ENCODE measurements around the gene MTO1. TPM values are rescaled to one million over a fixed set of nuclear protein-coding genes. Genes with fewer than 3 reads are reported as not detected.

MTO1 gene
- total and polyA plus RNA-seq, 2 experiments from 2014 or later, result 19.2 to 27.4 TPM

DNA sequence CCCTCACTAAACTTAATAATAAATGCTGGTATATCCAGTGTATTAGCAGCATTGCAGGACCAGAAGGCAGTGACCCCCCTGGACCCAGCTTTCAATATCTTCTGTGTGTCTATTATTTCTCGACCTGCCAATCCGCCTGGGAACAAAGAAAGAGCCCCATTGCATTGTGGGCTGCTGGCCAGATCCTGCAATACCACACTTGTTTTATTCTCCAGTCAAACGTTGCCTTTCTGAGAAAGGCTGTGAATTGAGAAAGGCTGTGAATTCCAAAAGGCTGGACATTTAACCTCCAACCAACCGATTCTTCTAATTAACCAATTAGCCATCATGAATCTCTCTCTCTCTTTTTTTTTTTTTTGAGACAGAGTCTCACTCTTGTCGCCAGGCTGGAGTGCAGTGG, 1.5 kb upstream of the MTO1 start:
- no peaks in the 10 kb centered on the region for H3K27me3 ChIP-seq
- no peaks in the 10 kb centered on the region for H4K20me1 ChIP-seq (ENCODE audit: insufficient read depth, poor library complexity, severe bottlenecking)
- H3K4me1 ChIP-seq (ENCODE audit: insufficient read depth), result peaks cover 9% of the 10 kb centered on the region
- WGBS (ENCODE audit: low lambda C conversion rate, missing lambda C conversion rate), result 92% methylated on average over 5 of the region's 5 CpGs
- peaks cover 26% of the 10 kb centered on the region for H3K79me2 ChIP-seq
- H3K9me2 ChIP-seq (replicated peaks; ENCODE audit: insufficient read depth), result no peaks in the 10 kb centered on the region
- no peak overlapping the region for H3K4me2 ChIP-seq
- no peak overlapping the region for H2AFZ ChIP-seq
- no peaks in the 10 kb centered on the region for H3K36me3 ChIP-seq (replicated peaks; ENCODE audit: insufficient read depth, low read depth)
- H3K4me3 ChIP-seq, result no peak overlapping the region
- H3K27ac ChIP-seq, result no peak overlapping the region
- TF ChIP-seq, protein P1, sequence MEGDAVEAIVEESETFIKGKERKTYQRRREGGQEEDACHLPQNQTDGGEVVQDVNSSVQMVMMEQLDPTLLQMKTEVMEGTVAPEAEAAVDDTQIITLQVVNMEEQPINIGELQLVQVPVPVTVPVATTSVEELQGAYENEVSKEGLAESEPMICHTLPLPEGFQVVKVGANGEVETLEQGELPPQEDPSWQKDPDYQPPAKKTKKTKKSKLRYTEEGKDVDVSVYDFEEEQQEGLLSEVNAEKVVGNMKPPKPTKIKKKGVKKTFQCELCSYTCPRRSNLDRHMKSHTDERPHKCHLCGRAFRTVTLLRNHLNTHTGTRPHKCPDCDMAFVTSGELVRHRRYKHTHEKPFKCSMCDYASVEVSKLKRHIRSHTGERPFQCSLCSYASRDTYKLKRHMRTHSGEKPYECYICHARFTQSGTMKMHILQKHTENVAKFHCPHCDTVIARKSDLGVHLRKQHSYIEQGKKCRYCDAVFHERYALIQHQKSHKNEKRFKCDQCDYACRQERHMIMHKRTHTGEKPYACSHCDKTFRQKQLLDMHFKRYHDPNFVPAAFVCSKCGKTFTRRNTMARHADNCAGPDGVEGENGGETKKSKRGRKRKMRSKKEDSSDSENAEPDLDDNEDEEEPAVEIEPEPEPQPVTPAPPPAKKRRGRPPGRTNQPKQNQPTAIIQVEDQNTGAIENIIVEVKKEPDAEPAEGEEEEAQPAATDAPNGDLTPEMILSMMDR (IDR thresholded peaks at IDR 0.05; ENCODE audit: poor library complexity), result no peak
- TF ChIP-seq EZH2 (IDR thresholded peaks at IDR 0.05; ENCODE audit: borderline replicate concordance), result no peak
- TF ChIP-seq EZH2phosphoT487 (IDR thresholded peaks at IDR 0.05; ENCODE audit: low read depth, severe bottlenecking, unreplicated experiment), result no peak
- no peak for DNase-seq (ENCODE audit: low spot score)
- H3K9me3 ChIP-seq (ENCODE audit: low read depth), result no peaks in the 10 kb centered on the region

DNA sequence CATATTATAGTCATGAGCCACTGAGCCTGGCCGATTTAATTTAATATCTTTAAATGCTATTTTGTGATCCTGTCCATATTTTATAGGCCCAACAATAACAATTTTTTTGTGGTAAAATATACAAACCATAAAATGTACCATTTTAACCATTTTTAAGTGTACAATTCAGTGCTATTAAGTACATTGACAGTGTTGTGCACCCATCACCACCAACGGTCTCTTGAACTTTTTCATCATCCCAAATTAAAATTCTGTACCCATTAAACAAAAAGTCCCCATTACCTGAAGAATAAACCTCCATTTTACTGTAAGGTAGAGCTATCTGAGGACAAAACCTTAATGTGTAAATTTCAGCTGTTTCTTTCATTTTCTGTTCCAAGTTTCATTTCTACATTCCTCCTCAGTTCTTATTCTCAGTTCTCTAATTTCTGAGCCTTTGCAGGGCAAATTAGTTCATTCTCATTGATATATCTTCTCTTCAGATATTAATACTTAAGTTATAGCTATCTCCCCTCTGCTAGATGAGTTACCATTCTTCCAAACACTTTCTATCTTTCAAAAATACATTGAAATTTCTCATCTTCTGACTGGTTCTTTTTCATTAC, 10.3 kb downstream of the MTO1 start:
- Histone ChIP-seq H3K36me3 (replicated peaks; ENCODE audit: insufficient read depth, low read depth) (no peaks in the 10 kb centered on the region), H3K27me3 (no peaks in the 10 kb centered on the region), H3K9me2 (replicated peaks; ENCODE audit: insufficient read depth) (no peaks in the 10 kb centered on the region), H3K4me1 (ENCODE audit: insufficient read depth) (no peaks in the 10 kb centered on the region), H2AFZ (no peak overlapping the region), H3K4me3 (no peak overlapping the region), H3K27ac (no peak overlapping the region), H3K79me2 (peaks cover 2% of the 10 kb centered on the region), H3K4me2 (no peak overlapping the region), H3K9me3 (ENCODE audit: low read depth) (no peaks in the 10 kb centered on the region), H4K20me1 (ENCODE audit: insufficient read depth, poor library complexity, severe bottlenecking) (no peaks in the 10 kb centered on the region)
- 96% methylated on average over 2 of the region's 2 CpGs for WGBS (ENCODE audit: low lambda C conversion rate, missing lambda C conversion rate)
- DNase-seq (ENCODE audit: low spot score), result no peak
- TF ChIP-seq EZH2phosphoT487 (IDR thresholded peaks at IDR 0.05; ENCODE audit: low read depth, severe bottlenecking, unreplicated experiment), result no peak

DNA sequence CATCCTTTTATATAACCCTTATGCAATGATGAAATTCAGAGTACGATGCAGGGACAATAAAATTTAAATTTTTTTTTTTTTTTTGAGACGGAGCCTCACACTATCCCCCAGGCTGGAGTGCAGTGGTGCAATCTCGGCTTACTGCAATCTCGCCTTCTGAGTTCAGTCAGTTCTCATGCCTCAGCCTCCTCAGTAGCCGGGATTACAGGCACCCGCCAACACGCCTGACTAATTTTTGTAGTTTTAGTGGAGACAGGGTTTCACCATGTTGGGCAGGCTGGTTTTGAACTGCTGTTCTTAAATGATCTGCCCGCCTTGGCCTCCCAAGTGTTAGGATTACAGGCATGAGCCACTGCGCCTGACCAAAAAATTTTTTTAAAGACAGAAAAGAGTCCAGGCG, 15.2 kb downstream of the MTO1 start:
- Histone ChIP-seq H3K79me2 (no peaks in the 10 kb centered on the region), H3K9me2 (replicated peaks; ENCODE audit: insufficient read depth) (no peaks in the 10 kb centered on the region), H3K9me3 (ENCODE audit: low read depth) (no peaks in the 10 kb centered on the region), H4K20me1 (ENCODE audit: insufficient read depth, poor library complexity, severe bottlenecking) (no peaks in the 10 kb centered on the region), H3K27me3 (no peaks in the 10 kb centered on the region), H2AFZ (no peak overlapping the region), H3K36me3 (replicated peaks; ENCODE audit: insufficient read depth, low read depth) (no peaks in the 10 kb centered on the region), H3K4me2 (no peak overlapping the region), H3K27ac (no peak overlapping the region), H3K4me1 (ENCODE audit: insufficient read depth) (no peaks in the 10 kb centered on the region), H3K4me3 (no peak overlapping the region)
- TF ChIP-seq EZH2 (IDR thresholded peaks at IDR 0.05; ENCODE audit: borderline replicate concordance) (no peak), EZH2phosphoT487 (IDR thresholded peaks at IDR 0.05; ENCODE audit: low read depth, severe bottlenecking, unreplicated experiment) (no peak)
- TF ChIP-seq, protein P1 (IDR thresholded peaks at IDR 0.05; ENCODE audit: poor library complexity), result no peak
- DNase-seq (ENCODE audit: low spot score), result no peak
- 99% methylated on average over 10 of the region's 10 CpGs for WGBS (ENCODE audit: low lambda C conversion rate, missing lambda C conversion rate)

DNA sequence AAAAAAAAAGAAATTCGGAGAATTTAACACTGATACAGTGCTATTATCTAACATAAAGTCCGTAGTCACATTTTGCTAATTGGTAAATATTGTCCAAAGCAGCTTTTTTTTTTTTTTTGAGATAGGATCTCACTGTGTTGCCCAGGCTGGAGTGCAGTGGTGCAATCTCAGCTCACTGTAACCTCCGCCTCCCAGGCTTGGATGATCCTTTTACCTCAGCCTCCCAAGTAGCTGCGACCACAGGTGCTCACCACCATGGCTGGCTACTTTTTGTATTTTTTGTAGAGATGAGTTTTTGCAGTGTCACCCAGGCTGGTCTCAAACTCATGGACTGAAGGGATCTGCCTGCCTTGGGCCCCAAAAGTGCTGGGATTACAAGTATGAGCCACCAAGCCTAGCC, 15.9 kb downstream of the MTO1 start:
- H3K79me2 ChIP-seq, result no peaks in the 10 kb centered on the region
- no peaks in the 10 kb centered on the region for H3K4me1 ChIP-seq (ENCODE audit: insufficient read depth)
- no peaks in the 10 kb centered on the region for H3K27me3 ChIP-seq
- H3K4me2 ChIP-seq, result no peak overlapping the region
- H3K4me3 ChIP-seq, result no peak overlapping the region
- no peak overlapping the region for H3K27ac ChIP-seq
- no peaks in the 10 kb centered on the region for H3K9me2 ChIP-seq (replicated peaks; ENCODE audit: insufficient read depth)
- H3K36me3 ChIP-seq (replicated peaks; ENCODE audit: insufficient read depth, low read depth), result no peaks in the 10 kb centered on the region
- TF ChIP-seq EZH2phosphoT487 (IDR thresholded peaks at IDR 0.05; ENCODE audit: low read depth, severe bottlenecking, unreplicated experiment), result no peak
- TF ChIP-seq, protein P1 (IDR thresholded peaks at IDR 0.05; ENCODE audit: poor library complexity), result no peak
- TF ChIP-seq EZH2 (IDR thresholded peaks at IDR 0.05; ENCODE audit: borderline replicate concordance), result no peak
- no peak for DNase-seq (ENCODE audit: low spot score)
- WGBS (ENCODE audit: low lambda C conversion rate, missing lambda C conversion rate), result 98% methylated on average over 4 of the region's 4 CpGs
- no peak overlapping the region for H2AFZ ChIP-seq
- no peaks in the 10 kb centered on the region for H3K9me3 ChIP-seq (ENCODE audit: low read depth)
- H4K20me1 ChIP-seq (ENCODE audit: insufficient read depth, poor library complexity, severe bottlenecking), result no peaks in the 10 kb centered on the region

Measured in hepatocyte (in vitro differentiated cells).